Left ventricle myocardium inferior (tissue), 1 donor: ENCODE measurements around the gene DNAJC13. TPM values are rescaled to one million over a fixed set of nuclear protein-coding genes. Genes with fewer than 3 reads are reported as not detected.
A peak's percentile ranks its signal among the peaks of the same experiment; 100 is the strongest.

ENCODE experiments used
- DNase-seq: peaks from one replicate; pipeline ENCODE4 v3.0.0-alpha.2; 2020
- H3K27ac ChIP-seq: fragments of 200-600 bp; replicated peaks from 2 replicates; pipeline ENCODE4 v1.8.0; 2021
- H3K27me3 ChIP-seq: fragments of 200-600 bp; 2 replicates; pipeline ENCODE4 v1.8.0; 2021; ENCODE audit warnings: low read depth
- H3K36me3 ChIP-seq: fragments of 200-600 bp; 2 replicates; pipeline ENCODE4 v1.8.0; 2021
- H3K4me1 ChIP-seq: fragments of 200-600 bp; 2 replicates; pipeline ENCODE4 v1.8.0; 2021
- H3K4me3 ChIP-seq: fragments of 200-600 bp; 2 replicates; pipeline ENCODE4 v1.8.0; 2021; ENCODE audit warnings: mild to moderate bottlenecking, moderate library complexity
- H3K9me3 ChIP-seq: fragments of 200-600 bp; replicated peaks from 2 replicates; pipeline ENCODE4 v1.8.0; 2021
- CTCF ChIP-seq: fragments of 200-600 bp; IDR thresholded peaks from 2 replicates; pipeline ENCODE4 v1.8.0; 2021; ENCODE audit warnings: antibody characterized with exemption, mild to moderate bottlenecking, borderline replicate concordance
- intact Hi-C: fragments of 100-400 bp; cut with micrococcal nuclease; formaldehyde crosslinking; loops from one replicate; pipeline ENCODE4 v1.11.0; 2022
- total RNA-seq: library from RNA; stranded (reverse); fragmentation: NEBNext Ultra II Directional; extraction: Animal tissue kit (Norgen Biotek cat#: 25700); gene quantifications from one replicate; pipeline ENCODE4 v1.2.1, GENCODE V29; 2021
- donor health status: DM: no; HTN: yes; CAD: no; lungs with severe emphysema.

DNAJC13 gene
- total RNA-seq, 1 donor from 2014 or later, result 31.0 TPM

DNA sequence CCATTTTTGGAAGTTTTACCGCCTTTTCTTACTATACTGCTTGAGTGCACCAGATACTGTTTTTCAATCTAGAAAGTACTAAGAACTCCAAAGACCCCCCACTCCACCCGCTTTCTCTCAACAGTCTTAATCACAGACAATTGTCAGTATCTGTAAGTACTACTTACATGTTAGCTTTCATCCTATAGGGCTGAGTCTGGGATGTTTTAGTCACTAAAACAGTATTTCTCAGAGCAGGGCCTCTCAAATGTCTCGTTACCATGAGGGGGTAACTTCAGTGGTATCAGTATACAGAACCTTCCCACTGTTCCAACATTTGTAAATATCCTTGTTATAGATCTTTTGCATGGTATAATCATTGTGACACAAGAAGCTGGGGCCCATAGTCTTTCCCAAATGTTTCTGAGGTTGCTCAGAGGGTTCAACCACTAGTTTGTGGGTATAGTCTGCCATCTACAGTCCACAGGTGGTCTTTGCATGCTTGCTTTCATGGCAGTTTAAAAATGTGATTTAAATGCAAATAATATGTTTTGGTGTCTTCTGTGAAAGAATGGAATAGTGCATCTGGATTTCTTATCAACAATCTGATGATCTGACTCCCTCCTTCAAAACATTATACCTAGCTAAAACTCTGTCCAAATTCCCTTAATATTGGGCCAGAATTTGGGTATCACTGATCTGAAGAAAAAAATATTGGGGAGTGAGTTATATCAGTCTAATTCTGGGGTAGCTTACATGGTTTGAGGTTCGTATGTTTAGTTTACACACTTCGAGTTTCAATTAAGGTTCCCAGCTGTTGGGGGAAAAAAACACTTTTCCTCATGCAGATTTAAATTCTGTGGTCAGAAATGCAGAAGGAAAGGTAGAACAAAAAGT is 18.0 kb upstream of the DNAJC13 start:
- Histone ChIP-seq H3K9me3 (no peaks in the 10 kb centered on the region), H3K4me3 (no peak overlapping the region), H3K36me3 (no peaks in the 10 kb centered on the region), H3K4me1 (peaks cover under 1% of the 10 kb centered on the region), H3K27ac (no peak overlapping the region), H3K27me3 (no peaks in the 10 kb centered on the region)
- intact Hi-C loops, result no loop called here
- no peak for DNase-seq
- TF ChIP-seq CTCF, result peak; percentile 84

GRCh38 chr3:132401255-132401654 is 16.0 kb upstream of the DNAJC13 start:
- no peak overlapping the region for H3K4me3 ChIP-seq
- H3K4me1 ChIP-seq, result peaks cover 15% of the 10 kb centered on the region
- H3K27ac ChIP-seq, result no peak overlapping the region
- no peaks in the 10 kb centered on the region for H3K36me3 ChIP-seq
- intact Hi-C loops, result no loop called here
- no peak for TF ChIP-seq CTCF
- H3K9me3 ChIP-seq, result no peaks in the 10 kb centered on the region
- no peaks in the 10 kb centered on the region for H3K27me3 ChIP-seq
- DNase-seq, result no peak

DNA sequence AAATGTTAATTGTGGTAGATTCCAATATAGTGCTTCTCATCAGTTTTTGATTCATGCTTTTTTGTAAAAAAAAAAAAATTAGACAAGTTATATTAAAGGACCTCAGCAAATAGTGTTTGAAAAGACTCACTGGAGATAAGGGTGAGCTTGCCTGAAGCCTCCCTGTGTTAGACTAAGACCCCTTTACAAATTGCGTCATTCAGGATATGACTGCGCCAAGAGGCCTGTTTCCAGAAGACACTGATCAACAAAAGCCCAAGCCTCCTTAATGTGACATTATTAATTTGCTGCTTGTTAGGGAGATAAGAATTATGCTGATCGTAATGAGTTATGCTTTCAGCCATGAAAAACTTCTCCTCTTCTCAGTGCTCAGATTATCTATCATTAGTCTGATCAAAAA is 13.0 kb upstream of the DNAJC13 start:
- H3K36me3 ChIP-seq, result no peaks in the 10 kb centered on the region
- H3K9me3 ChIP-seq, result no peaks in the 10 kb centered on the region
- H3K4me1 ChIP-seq, result peaks cover 15% of the 10 kb centered on the region
- intact Hi-C loops, result no loop called here
- TF ChIP-seq CTCF, result no peak
- no peak overlapping the region for H3K4me3 ChIP-seq
- H3K27me3 ChIP-seq, result no peaks in the 10 kb centered on the region
- DNase-seq, result no peak
- no peak overlapping the region for H3K27ac ChIP-seq

DNA sequence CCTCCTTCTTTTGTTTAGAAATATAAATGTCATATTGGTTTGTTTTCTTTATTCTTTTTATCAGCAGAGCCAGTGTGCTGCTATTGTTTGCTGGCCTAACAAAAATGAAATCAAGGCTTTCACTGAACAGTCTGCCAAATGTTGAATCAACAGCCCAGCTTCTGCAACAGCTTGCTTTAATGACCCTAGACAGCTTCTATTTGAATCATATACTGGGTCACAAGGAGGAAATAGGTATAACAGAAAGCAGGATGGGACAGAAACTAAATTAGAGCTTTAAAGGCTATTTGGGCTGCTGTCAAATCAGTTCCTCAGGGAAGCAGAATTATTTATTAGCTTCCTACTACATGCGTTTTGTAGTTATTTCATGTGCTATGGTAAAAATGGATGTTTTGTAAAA is 12.1 kb upstream of the DNAJC13 start:
- intact Hi-C loops, result no loop called here
- DNase-seq, result no peak
- Histone ChIP-seq H3K4me1 (peaks cover 15% of the 10 kb centered on the region), H3K27me3 (no peaks in the 10 kb centered on the region), H3K4me3 (no peak overlapping the region), H3K27ac (no peak overlapping the region), H3K9me3 (no peaks in the 10 kb centered on the region), H3K36me3 (no peaks in the 10 kb centered on the region)
- no peak for TF ChIP-seq CTCF

GRCh38 chr3:132405609-132406299 is 11.5 kb upstream of the DNAJC13 start:
- Histone ChIP-seq H3K36me3 (no peaks in the 10 kb centered on the region), H3K4me3 (no peak overlapping the region), H3K27me3 (no peaks in the 10 kb centered on the region), H3K9me3 (no peaks in the 10 kb centered on the region), H3K4me1 (peaks cover 15% of the 10 kb centered on the region), H3K27ac (no peak overlapping the region)
- no peak for TF ChIP-seq CTCF
- intact Hi-C loops, result no loop called here
- DNase-seq, result no peak
